Stimulated activated CD8-positive, alpha-beta memory T cell treated with anti-CD3 and anti-CD28 coated beads, Interleukin-2, amount 100 ng/mL, for 1 hour (primary cell): ENCODE measurements around the gene TRIO.

Experiments
- DNase-seq, 2 donors: peaks; one replicate each; pipeline ENCODE4 v3.0.0-alpha.2; 2020; ENCODE audit warnings: low read depth in 2 of 2

TRIO gene

GRCh38 chr5:14208071-14209021, 65.2 kb downstream of the TRIO start:
- DNase-seq, result no peak

GRCh38 chr5:14209222-14209822, 66.2 kb downstream of the TRIO start:
- DNase-seq, result no peak

DNA sequence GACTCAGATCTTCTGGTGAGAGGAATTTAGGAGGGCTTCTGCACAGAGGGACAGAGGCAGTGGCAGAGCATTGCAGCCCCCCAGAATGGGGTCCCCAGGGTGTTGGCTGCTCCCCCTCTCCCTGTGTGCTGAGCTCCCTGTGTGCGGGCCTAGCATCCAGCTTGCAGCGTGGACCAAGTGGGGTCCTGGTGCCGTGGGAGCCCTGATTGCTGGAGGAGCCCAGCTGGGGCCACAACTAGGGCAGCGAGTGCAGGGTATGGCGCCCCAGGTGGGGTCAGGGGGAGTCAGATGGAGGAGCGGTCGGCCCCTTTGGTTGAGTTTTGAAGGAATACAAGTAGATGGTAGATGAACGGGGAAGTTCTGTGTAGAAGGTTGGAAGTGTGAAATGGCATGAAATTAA, 66.7 kb downstream of the TRIO start:
- DNase-seq, result no peak

DNA sequence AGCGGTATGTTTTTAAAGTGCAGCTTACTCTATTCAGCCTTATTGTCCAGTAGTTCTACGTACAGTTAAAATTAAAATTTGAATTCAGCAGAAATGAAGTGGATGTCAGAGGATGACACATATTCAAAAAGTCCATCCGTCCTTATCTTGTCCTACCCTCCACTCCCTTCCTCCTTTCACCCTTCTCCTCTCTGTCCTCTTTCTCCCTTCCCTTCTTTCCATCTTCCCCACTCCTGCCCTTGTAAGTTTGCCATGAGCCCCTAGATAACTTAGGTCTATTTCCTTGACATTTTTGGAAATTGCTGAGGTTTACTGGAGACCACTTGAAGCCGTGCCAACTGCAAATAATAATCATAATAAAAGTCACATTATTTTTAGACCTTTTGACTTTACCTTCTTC, 67.6 kb downstream of the TRIO start:
- DNase-seq, result no peak

DNA sequence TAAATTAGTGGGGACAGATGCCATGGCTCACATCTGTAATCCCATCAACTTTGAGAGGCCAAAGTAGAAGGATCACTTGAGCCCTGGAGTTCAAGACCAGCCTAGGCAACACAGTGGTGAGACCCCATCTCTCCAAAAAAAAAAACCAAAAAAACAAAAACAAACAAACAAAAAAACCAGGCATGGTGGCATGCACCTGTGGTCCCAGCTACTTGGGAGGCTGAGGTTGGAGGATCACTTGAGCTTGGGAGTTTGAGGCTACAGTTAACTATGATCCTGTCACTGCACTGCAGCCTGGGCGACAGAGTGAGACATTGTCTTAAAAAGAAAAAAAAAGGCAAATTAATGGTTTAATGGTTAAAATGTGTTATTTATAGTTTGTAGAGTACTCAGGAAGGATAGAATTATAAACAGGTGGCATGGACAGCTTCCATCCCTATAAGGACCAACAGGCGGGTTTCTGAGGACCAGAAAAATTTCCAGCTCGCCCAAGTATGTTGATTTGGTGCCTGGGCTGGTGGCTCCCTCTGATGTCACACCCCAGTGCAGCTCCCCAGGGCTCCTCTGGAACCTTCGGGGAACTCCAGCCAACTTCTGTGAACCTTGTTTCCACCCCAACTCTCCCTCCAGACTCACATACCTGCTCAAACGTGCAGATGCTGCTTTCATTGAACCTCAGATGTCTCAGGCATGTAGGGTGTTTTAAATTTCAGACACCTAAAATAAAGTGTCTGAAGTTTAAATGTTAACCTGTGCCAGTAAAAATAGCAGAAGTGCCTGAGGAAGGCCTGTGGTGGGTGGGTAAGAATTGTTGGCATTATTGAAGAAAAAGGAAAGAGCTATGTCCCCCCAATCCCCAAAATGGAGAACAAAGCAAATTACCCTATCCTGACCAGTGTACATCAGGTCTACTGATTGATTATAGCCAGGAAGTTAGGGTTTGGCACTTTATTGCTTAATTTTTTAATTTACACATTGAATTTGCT, 69.0 kb downstream of the TRIO start:
- no peak for DNase-seq

DNA sequence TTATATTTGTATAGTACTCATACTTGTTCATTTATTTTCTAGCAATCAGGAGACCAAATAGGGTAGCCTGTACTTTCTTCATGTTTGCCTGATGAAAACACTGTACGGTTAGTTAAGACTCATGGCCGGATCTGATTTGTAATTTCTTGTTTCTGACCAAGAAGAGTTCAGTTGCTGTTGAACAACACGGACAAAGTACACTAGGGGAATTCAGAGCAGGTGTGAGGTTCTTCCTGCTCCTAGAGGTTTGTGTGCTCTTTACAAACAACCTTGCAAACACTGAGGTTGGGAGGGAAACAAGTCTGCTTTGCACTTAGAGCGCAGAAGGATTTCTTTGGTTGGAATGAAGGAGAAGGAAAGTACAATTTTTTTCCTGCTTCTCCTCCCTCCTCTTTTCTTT, 69.7 kb downstream of the TRIO start:
- DNase-seq, result no peak

DNA sequence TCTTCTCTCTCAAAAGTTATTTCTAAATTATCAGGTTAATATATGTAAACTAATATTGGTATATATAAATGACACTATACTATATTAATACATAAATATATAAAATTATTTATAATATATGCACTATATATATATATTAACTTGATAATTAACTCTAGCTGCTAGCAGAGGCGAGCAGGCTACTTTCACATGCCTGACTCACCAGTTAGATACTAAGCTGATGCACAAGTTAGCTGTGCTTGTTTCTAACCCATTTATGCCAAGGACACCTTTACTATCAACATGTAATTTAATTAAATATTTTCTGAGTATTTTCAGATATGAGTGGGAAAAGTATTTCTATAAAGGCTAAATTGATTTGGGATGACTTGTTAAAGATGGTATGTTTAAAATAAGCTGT, 70.1 kb downstream of the TRIO start:
- DNase-seq, result no peak

DNA sequence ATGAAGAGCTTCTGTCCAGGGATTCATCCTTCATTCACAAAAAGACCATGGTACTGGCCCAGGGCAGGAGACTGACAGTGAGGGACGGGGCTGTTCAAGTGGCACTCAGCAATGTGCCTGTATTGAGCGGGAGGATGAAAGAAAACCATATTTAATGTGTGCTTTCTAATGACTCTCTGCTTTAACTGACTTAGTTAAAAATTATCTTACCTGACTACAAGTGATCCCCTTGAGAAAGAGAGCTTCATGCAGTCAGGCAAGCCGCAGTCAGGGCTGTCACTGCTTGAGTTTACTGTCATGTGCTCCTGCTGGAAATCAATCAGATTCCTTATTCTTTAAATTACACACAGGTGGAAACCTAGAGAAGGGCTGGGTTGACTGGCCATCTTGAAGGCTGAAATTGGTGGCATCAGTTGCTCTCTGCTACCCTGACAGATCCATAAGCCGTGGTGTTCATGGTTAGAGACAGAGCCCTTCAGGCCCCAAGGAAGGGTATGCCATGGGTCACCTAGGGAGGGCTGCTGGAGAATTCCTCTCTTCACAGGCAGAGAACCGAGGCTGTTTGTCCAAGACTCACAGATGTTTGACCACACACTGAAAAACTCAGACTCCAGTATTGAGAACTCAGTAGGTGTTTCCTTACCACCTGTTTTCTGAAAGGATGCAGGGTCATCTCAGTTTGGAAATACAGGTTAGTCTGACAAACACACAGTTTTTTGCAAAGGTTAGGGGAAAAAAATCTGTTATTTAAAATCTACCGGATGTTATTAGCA, 70.9 kb downstream of the TRIO start:
- no peak for DNase-seq

GRCh38 chr5:14215901-14216300, 72.8 kb downstream of the TRIO start:
- DNase-seq, result no peak

DNA sequence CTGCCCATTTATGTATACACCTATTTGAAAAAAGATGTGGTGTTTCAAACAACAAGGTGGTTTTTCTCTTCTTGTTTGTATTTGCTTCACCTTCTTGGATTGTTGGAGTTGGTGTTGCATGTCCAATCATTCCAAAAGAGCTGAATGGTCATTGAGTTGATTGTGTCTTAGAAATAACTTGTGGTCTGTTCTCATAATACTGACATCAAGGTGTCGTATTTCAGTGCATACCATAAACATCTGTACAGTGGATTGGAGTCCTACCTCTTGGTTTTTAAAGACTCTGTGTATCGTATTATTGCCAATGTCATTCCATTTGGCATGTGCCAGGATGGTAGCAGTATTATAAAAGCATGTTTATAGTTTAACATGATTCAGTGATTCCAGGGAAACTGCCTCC, 73.2 kb downstream of the TRIO start:
- no peak for DNase-seq

DNA sequence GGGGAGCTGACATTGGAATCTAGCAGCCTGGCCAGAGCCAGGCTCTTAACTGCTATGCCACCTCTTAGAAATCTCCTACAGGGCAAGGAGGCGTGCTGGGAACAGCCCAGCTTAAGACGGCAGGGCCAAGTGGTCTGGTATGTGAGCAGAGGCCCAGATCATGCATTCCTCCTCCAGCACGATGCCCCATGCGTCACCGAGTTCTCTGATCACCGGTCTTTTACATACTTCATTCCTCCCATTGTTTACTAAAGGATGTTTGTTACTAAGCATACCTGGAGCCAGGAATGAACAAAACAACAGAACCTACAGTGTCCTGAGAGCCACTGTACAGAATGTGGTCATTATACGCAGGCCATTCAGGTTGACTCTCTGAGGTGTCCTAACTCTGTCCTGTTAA, 73.8 kb downstream of the TRIO start:
- no peak for DNase-seq

DNA sequence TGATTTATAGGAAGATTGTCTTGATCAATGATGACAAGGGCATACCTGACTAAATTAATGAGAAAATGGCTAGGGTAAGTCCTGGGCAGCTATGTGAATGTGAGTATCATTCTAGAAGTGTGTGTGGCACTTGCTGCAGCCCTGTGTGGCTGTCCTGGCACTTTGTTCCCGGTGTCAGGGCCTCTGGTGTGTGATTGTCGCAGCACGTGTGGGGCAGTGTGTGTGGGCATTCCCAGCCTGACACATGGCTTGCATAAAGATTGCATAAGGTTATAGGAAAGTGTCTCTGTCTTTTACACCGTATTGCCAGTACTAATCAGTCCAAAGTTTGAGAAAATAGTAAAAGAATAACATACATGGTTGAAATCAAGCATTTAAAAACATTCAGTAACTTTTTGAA, 74.4 kb downstream of the TRIO start:
- no peak for DNase-seq

DNA sequence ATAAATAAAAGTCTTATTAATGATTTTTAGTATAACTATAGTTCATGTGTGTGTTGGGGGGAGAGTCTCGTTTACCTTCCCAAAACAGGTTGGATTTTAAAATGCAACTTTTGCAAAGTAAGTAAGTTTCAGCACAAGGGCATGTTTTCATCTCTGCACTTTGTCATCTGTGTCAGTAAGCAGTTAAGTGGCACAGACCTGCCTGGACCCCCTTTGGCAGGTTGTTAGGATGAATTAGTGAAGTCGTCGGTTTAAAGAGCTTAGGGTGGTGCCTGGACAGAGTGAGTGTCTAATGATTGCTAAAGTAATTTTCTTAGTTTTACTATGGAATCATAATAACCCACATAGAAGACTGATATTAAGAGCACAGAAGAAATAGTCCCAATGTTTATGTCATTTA, 74.9 kb downstream of the TRIO start:
- no peak for DNase-seq

DNA sequence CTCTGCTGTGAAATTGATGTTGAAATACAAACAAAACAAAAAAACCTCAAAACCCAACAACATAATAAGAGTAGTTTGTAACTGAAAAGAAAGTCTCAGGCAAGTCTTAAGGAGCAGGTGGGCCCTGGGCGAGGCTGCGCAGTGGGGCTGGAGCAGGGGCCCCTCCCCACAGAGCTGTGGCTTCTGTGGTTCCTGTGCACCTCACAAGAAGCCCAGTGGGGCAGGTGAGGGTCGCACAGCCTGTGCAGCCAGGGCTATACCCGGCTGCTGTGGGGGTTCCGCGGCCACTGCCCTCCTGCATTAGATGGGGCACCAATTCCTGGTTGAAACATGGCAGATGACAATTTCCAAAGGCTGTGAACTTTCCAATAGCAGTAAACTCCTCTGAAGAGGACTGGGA, 75.3 kb downstream of the TRIO start:
- DNase-seq, result no peak

GRCh38 chr5:14218897-14219573, 75.9 kb downstream of the TRIO start:
- no peak for DNase-seq

- no peak for DNase-seq
These were observed 76.8 kb downstream of the TRIO start for GRCh38 chr5:14219800-14220512.

DNA sequence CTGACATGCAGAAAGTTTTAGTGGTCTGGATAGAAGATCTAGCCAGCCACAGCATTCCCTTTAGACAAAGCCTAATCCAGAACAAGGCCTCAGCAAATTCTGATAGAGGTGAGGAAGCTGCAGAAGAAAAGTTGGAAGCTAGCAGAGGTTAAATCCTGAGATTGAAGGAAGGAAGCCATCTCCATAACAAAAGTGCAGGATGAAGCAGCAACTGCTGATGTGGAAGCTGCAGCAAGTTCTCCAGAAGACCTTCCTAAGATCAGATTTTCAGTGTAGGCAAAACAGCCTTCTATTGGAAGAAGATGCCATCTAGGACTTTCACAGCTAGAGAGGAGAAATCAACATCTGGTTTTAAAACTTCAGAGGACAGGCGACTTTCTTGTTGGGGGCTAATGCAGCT, 77.5 kb downstream of the TRIO start:
- DNase-seq, result no peak

DNA sequence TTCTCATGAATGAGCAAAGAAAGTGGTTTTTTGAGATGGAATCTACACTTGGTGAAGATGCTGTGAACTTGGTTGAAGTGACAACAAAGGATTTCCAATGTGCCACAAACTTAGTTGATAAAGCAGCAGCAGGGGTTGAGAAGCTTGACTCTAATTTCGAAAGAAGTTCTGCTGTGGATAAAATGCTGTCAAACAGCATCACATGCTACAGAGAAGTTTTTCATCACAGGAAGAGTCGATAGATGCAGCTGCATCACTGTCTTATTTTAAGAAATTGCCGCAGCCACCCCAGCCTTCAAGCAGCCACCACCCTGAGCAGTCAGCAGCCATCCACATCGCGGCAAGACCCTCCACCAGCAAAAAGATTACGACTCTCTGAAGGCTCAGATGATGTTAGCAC, 78.6 kb downstream of the TRIO start:
- no peak for DNase-seq

- DNase-seq, result no peak
These were observed 79.1 kb downstream of the TRIO start for GRCh38 chr5:14222206-14222605.

- DNase-seq, result no peak
These were observed 80.2 kb downstream of the TRIO start for GRCh38 chr5:14223372-14223771.
